ENCODE results near the gene PDE4DIP.
"Not testable (repeated sequence)": the region's sequence is repeated elsewhere in the genome, so short reads cannot be mapped to it uniquely, and the experiment has no call there.

- not testable (repeated sequence) for TF ChIP-seq EZH2phosphoT487 (IDR thresholded peaks at IDR 0.05; ENCODE audit: borderline replicate concordance, low read depth, low read length); CTCF (conservative IDR thresholded peaks at IDR 0.05; ENCODE audit: low read length)
These were observed 123.4 kb downstream of the PDE4DIP start for GRCh38 chr1:148967580-148967979.
